Parathyroid adenoma (tissue), 2 donors: ENCODE results near the gene SLC1A3.

ENCODE experiments used
- H2AFZ ChIP-seq: fragments of 300-600 bp; sonication (generic); one replicate; pipeline ENCODE4 v1.7.0; 2017; ENCODE audit warnings: antibody characterized with exemption, mild to moderate bottlenecking
- H3K27ac ChIP-seq: fragments of 300-600 bp; sonication (generic); one replicate; pipeline ENCODE4 v1.7.0; 2017
- H3K27me3 ChIP-seq: fragments of 300-600 bp; sonication (generic); one replicate; pipeline ENCODE4 v1.7.0; 2017; ENCODE audit warnings: low read length; ENCODE audit not compliant: control insufficient read depth, insufficient read depth
- H3K36me3 ChIP-seq: fragments of 300-600 bp; sonication (generic); one replicate; pipeline ENCODE4 v1.7.0; 2017; ENCODE audit warnings: low read length; ENCODE audit not compliant: control insufficient read depth, insufficient read depth
- H3K4me1 ChIP-seq: fragments of 300-600 bp; sonication (generic); one replicate; pipeline ENCODE4 v1.7.0; 2017; ENCODE audit warnings: control low read depth
- H3K4me2 ChIP-seq: fragments of 300-600 bp; sonication (generic); one replicate; pipeline ENCODE4 v1.7.0; 2017; ENCODE audit warnings: low read length
- H3K4me3 ChIP-seq: fragments of 300-600 bp; sonication (generic); one replicate; pipeline ENCODE4 v1.7.0; 2017; ENCODE audit warnings: low read depth, low read length
- H3K79me2 ChIP-seq: fragments of 300-600 bp; sonication (generic); one replicate; pipeline ENCODE4 v1.7.0; 2017; ENCODE audit warnings: control low read depth
- H3K9ac ChIP-seq: fragments of 300-600 bp; sonication (generic); one replicate; pipeline ENCODE4 v1.7.0; 2017; ENCODE audit warnings: mild to moderate bottlenecking
- H3K9me3 ChIP-seq: fragments of 300-600 bp; sonication (generic); one replicate; pipeline ENCODE4 v1.7.0; 2017; ENCODE audit warnings: low read length; ENCODE audit not compliant: control insufficient read depth
- TF ChIP-seq, protein P1 (sequence below): fragments of 300-600 bp; sonication (generic); IDR thresholded peaks from one replicate; pipeline ENCODE4 v1.7.0; 2017; ENCODE audit warnings: antibody characterized with exemption, mild to moderate bottlenecking
- donor health status: primary hyperparathyroidism.

Gene SLC1A3

DNA sequence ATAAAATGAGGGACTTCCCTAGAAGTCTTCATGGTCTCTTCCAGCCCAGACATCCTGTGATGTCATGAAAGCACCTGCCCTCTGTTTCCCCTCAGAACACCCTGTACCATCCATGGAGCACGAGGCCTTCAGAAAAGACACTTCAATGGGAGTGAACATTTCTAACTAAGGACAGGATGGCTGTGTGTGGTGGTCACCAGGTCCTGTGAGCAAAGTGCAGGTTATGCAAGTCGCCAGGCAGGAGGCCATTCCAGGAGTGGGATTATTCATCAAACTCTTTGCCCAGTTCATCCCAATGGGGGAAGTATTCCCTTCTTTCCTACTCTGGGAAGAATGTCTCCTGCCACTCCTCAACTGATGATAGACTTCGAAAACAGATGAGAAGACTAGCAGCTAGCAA lies 80.5 kb downstream of the SLC1A3 start:
- no peaks in the 10 kb centered on the region for H3K79me2 ChIP-seq
- no peaks in the 10 kb centered on the region for H3K4me1 ChIP-seq
- H3K27me3 ChIP-seq: no peaks in the 10 kb centered on the region
- no peaks in the 10 kb centered on the region for H3K9me3 ChIP-seq
- H2AFZ ChIP-seq: no peak overlapping the region
- H3K4me3 ChIP-seq: no peak overlapping the region
- TF ChIP-seq, protein P1, sequence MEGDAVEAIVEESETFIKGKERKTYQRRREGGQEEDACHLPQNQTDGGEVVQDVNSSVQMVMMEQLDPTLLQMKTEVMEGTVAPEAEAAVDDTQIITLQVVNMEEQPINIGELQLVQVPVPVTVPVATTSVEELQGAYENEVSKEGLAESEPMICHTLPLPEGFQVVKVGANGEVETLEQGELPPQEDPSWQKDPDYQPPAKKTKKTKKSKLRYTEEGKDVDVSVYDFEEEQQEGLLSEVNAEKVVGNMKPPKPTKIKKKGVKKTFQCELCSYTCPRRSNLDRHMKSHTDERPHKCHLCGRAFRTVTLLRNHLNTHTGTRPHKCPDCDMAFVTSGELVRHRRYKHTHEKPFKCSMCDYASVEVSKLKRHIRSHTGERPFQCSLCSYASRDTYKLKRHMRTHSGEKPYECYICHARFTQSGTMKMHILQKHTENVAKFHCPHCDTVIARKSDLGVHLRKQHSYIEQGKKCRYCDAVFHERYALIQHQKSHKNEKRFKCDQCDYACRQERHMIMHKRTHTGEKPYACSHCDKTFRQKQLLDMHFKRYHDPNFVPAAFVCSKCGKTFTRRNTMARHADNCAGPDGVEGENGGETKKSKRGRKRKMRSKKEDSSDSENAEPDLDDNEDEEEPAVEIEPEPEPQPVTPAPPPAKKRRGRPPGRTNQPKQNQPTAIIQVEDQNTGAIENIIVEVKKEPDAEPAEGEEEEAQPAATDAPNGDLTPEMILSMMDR: no peak
- no peaks in the 10 kb centered on the region for H3K36me3 ChIP-seq
- no peak overlapping the region for H3K9ac ChIP-seq
- H3K4me2 ChIP-seq: no peak overlapping the region
- no peak overlapping the region for H3K27ac ChIP-seq

DNA sequence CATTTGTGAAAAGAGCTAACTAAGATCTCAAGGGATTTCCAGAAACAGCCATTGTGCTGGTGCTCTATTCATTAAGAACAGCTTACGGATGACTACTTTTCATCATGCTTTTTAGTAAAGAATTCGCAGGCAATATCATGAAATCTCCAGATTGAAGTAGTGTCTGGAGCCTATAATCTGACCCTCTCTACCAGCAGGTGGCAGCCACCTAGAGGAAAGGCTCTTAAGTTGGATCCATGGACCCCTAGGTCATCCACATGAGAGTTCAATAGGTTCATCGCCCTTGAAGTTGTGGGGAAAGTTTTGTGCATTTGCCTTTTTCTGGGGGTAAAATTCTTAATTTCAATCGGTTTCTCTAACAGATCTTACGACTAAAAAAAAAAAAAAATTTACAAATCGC lies 82.3 kb downstream of the SLC1A3 start:
- Histone ChIP-seq H3K27ac (no peak overlapping the region), H3K9ac (no peak overlapping the region), H2AFZ (no peak overlapping the region), H3K36me3 (no peaks in the 10 kb centered on the region), H3K4me2 (no peak overlapping the region), H3K9me3 (no peaks in the 10 kb centered on the region), H3K27me3 (no peaks in the 10 kb centered on the region), H3K4me3 (no peak overlapping the region), H3K4me1 (no peaks in the 10 kb centered on the region), H3K79me2 (no peaks in the 10 kb centered on the region)
- TF ChIP-seq, protein P1: no peak

DNA sequence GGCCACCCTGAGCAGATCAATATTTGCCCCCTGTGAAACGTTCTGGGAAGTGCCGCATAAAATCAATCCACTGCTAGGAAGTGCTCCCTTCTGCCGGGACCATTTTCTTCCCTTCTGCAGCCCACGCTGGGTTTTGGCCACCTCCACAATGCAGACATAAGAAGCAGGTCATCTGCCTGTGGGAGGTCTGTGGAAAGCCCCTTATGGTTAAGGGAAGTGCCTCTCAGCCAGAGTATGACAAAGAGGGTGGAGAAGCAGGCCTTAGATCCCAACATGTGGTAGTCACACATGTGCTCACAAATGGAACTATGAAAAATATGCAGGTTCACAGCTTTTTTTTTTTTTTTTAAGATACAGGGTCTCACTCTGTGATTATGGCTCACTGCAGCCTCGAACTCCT lies 82.8 kb downstream of the SLC1A3 start:
- TF ChIP-seq, protein P1: no peak
- H3K4me1 ChIP-seq: no peaks in the 10 kb centered on the region

DNA sequence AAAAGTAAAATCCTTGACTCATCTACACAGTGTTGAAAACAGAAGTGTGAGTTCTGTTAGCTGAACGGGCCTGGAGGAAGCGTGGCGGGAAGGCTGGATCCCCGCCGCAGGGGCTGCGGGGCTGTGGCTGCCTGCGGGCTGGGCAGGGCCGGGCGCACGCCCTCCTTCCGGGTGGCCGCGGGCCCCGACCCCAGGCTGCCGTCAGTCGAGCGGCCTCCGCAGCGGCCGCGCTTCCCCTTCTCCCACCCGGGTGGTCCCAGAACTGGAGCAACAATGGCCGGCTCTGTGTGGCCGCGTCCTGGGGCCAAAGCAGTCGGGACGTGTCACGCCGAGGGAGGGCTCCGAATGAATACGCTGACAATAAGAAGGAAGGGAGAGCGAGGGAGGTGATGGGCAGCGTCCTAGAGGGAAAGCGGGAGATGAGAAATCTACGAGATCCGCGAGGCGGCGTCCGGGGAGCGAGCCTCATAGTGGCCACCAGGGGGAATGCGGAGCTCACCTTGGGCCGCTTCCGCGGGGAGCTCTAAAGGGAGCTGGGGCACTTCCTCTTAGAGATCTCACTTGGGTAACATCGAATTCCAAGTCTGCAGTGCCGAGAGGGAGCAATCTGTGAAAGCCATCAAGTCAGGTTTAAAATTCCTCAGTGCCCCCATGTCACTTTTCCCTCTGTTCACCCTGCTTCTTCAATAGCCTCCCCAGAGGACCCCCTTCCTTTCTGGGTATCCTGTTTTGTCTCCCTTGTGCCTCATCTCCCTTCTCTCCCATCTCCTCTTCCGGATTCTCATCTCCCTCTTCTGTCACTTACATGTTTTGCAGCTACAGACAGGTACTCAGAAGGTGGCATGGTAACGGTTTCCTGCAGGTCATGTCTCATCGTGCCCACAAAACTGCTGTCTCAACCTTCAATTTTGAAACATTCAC lies 83.9 kb downstream of the SLC1A3 start:
- Histone ChIP-seq H3K9ac (no peak overlapping the region), H3K27me3 (no peaks in the 10 kb centered on the region), H3K4me2 (peak overlapping the region; percentile 81), H3K9me3 (no peaks in the 10 kb centered on the region), H3K36me3 (no peaks in the 10 kb centered on the region), H3K27ac (no peak overlapping the region), H3K79me2 (no peaks in the 10 kb centered on the region), H3K4me3 (peak overlapping the region; percentile 36), H3K4me1 (no peaks in the 10 kb centered on the region), H2AFZ (peak overlapping the region; percentile 99)
- TF ChIP-seq, protein P1: peak; percentile 74

More for the DNA sequence above, 82.8 kb downstream of the SLC1A3 start:
- H3K4me2 ChIP-seq: no peak overlapping the region
- no peaks in the 10 kb centered on the region for H3K9me3 ChIP-seq
- H3K36me3 ChIP-seq: no peaks in the 10 kb centered on the region
- no peak overlapping the region for H3K4me3 ChIP-seq
- no peak overlapping the region for H3K9ac ChIP-seq
- no peak overlapping the region for H3K27ac ChIP-seq
- H2AFZ ChIP-seq: no peak overlapping the region
- H3K27me3 ChIP-seq: no peaks in the 10 kb centered on the region
- no peaks in the 10 kb centered on the region for H3K79me2 ChIP-seq

DNA sequence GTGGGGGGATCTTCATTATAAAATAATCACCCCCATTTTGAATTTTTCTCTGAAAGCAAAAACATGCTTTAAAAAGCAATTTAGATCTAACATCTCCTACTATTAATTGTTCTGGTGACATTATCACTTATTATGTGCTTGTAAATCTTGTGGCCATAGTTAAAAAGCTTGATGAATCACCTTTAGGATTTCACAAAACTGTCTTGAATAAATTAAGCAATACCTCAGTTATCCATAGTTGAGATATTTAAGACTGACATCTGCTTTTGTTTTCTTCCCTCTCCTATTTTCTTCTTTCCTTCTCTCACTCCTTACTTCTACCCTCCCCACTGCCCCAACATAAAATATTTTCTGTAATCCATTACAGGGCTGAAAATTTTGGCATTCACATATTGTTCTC lies 84.8 kb downstream of the SLC1A3 start:
- TF ChIP-seq, protein P1: no peak
- Histone ChIP-seq H3K79me2 (no peaks in the 10 kb centered on the region), H3K36me3 (no peaks in the 10 kb centered on the region), H3K4me3 (no peak overlapping the region), H3K27me3 (no peaks in the 10 kb centered on the region), H3K9me3 (no peaks in the 10 kb centered on the region), H3K9ac (no peak overlapping the region), H3K27ac (no peak overlapping the region), H3K4me1 (no peaks in the 10 kb centered on the region), H2AFZ (no peak overlapping the region), H3K4me2 (no peak overlapping the region)
